Breast epithelium (tissue), 3 donors: Measurements from ENCODE around the gene PI16.

Experiments
- POLR2A ChIP-seq: fragments of 450-650 bp; IDR thresholded peaks from one replicate; pipeline ENCODE4 v1.6.1; 2016; ENCODE audit warnings: antibody characterized with exemption, mild to moderate bottlenecking, moderate library complexity
- POLR2AphosphoS5 ChIP-seq, 3 donors: sonication (generic); formaldehyde crosslinking; IDR thresholded peaks; one replicate each; pipeline ENCODE4 v1.6.1; 2017; ENCODE audit warnings: antibody characterized with exemption in 3 of 3
- TF ChIP-seq, protein P1 (sequence below), 3 donors: fragments of 450-650 bp; IDR thresholded peaks; one replicate each; pipeline ENCODE4 v1.5.1; 2016 to 2017; ENCODE audit warnings: antibody characterized with exemption in 3 of 3, mild to moderate bottlenecking in 3 of 3, moderate library complexity in 3 of 3

GRCh38 chr6:36976931-36977330 is 22.4 kb downstream of the PI16 start:
- TF ChIP-seq, protein P1, sequence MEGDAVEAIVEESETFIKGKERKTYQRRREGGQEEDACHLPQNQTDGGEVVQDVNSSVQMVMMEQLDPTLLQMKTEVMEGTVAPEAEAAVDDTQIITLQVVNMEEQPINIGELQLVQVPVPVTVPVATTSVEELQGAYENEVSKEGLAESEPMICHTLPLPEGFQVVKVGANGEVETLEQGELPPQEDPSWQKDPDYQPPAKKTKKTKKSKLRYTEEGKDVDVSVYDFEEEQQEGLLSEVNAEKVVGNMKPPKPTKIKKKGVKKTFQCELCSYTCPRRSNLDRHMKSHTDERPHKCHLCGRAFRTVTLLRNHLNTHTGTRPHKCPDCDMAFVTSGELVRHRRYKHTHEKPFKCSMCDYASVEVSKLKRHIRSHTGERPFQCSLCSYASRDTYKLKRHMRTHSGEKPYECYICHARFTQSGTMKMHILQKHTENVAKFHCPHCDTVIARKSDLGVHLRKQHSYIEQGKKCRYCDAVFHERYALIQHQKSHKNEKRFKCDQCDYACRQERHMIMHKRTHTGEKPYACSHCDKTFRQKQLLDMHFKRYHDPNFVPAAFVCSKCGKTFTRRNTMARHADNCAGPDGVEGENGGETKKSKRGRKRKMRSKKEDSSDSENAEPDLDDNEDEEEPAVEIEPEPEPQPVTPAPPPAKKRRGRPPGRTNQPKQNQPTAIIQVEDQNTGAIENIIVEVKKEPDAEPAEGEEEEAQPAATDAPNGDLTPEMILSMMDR (IDR thresholded peaks at IDR 0.05) = no peak
- TF ChIP-seq POLR2A (no peak), POLR2AphosphoS5 (IDR thresholded peaks at IDR 0.05) (no peak)
